HG03060 (cell line): ENCODE data around the gene CLPSL2.

Source experiments
- ATAC-seq: cut with Tn5 transposase; IDR thresholded peaks from one replicate; pipeline ENCODE4 v1.9.1; 2021; ENCODE audit warnings: low read depth, moderate number of reproducible peaks; ENCODE audit not compliant: unreplicated experiment

Gene CLPSL2

GRCh38 chr6:35745509-35745908, 30.9 kb upstream of the CLPSL2 start:
- no peak for ATAC-seq

DNA sequence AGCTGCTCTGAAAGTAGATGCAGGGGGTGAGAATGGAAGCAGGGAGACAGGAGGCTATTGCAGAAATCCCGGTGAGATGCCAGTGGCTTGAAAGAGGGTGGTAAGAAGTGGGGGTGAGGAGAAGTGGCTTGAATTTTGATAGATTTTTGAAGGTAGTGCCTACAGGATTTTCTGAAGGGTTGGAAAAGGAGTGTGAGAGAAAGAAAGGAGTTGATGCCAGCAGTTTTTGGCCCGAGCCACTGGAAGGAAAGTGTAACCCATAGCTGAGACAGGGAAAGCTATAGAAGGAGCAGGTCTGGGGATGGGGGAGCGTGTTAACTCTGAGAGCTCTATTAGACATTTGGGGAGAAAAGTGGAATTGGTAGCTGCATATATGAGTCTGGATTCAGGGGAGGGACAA, 29.9 kb upstream of the CLPSL2 start:
- ATAC-seq, result no peak

GRCh38 chr6:35747877-35748276, 28.5 kb upstream of the CLPSL2 start:
- no peak for ATAC-seq

- no peak for ATAC-seq
These were observed 25.8 kb upstream of the CLPSL2 start for GRCh38 chr6:35750557-35750956.

- no peak for ATAC-seq
These were observed 24.8 kb upstream of the CLPSL2 start for GRCh38 chr6:35751594-35751993.

DNA sequence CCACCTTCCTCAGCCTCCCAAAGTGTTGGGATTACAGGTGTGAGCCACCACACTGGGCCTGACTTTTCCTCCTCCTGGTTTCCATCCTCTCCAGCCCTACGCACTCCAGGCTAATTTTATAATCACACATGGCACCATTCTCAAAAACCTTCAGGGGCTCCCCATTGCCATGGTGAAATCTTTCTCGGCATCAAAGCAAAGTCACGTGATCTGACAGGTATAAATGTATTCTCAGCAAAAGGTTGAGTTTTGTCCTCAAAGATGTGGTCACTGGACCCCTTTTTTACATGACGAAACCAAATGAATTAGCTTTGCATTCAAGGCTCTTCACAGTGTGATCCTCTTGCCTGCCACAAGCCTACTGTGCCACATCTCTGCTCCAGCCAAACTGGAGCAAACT, 24.1 kb upstream of the CLPSL2 start:
- no peak for ATAC-seq

GRCh38 chr6:35754452-35755277, 21.7 kb upstream of the CLPSL2 start:
- ATAC-seq, result no peak

- no peak for ATAC-seq
These were observed 21.0 kb upstream of the CLPSL2 start for GRCh38 chr6:35755278-35755924.

- ATAC-seq, result no peak
These were observed 18.8 kb upstream of the CLPSL2 start for GRCh38 chr6:35757456-35758123.

DNA sequence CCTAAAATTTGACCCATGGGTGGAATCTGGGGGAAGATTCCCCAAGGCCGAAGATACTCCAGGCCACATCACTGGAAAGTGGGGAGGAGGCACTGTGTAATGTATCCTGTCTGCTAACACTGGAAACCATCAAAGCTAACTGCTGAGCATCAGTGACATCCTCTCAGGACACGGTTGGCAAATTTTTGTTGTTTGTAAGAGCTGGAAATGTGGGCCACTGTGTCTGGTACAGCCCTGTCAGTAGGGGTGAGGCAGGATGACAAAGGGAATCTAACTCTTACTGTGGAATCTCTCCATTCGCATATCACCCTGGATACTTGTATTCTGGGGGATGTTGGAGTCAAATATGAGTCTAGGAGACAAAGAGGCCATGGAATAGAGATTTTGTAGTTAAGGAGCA, 17.0 kb upstream of the CLPSL2 start:
- ATAC-seq, result no peak

DNA sequence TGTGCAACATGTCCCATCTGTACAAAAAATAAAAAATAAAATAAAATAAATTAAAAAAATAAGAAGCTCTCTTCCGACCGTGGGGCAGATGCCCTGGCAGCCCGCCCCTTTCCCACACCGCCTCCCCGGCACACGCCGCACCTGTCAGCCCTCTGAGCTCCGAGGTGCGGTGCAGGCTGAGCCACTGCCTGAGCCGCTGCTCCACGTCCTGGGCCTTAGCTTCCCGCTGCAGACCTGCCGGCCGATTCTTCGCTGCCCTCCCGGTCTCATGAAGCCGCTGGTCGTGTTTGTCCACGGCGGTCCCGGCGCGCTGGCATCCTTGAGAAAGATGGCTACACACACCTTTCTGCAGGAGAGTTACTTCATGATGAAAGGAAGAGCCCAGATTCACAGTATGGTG, 10.7 kb upstream of the CLPSL2 start:
- no peak for ATAC-seq

DNA sequence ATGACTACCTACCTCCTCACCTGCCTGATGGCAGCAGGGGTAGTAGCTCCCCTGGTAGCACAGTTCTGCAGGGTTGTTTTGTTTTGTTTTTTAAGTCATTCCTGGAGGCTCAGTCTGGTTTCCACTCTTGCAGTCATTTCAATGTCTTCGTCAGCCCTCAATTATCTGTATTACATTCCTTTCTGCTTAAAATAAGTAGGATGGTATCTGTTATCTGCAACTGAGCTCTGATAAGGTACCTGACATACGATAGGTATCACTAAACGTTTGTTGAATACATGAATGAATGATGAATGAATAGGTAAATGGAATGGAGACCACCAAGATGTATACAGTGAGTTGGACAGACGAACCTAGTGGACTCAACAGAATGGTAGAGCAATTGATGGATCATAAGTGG, 7.2 kb upstream of the CLPSL2 start:
- no peak for ATAC-seq

DNA sequence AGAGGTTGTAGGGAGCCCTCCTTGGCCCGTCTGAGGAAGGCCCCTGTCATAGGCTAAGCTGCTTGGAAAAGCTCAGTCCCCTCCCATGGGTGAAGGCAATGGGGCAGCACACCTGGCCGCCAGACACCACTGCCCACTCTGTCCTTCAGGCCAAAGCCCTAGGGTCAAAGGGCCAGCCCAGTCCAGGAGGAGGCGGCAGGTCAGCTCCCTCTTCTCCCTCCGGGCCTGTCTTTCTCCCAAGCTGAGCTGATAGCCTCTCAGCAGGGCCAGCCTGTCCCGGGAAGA, 5.1 kb upstream of the CLPSL2 start:
- ATAC-seq, result no peak

GRCh38 chr6:35774116-35774794, 2.1 kb upstream of the CLPSL2 start:
- no peak for ATAC-seq

GRCh38 chr6:35775031-35775430, 1.4 kb upstream of the CLPSL2 start:
- no peak for ATAC-seq

DNA sequence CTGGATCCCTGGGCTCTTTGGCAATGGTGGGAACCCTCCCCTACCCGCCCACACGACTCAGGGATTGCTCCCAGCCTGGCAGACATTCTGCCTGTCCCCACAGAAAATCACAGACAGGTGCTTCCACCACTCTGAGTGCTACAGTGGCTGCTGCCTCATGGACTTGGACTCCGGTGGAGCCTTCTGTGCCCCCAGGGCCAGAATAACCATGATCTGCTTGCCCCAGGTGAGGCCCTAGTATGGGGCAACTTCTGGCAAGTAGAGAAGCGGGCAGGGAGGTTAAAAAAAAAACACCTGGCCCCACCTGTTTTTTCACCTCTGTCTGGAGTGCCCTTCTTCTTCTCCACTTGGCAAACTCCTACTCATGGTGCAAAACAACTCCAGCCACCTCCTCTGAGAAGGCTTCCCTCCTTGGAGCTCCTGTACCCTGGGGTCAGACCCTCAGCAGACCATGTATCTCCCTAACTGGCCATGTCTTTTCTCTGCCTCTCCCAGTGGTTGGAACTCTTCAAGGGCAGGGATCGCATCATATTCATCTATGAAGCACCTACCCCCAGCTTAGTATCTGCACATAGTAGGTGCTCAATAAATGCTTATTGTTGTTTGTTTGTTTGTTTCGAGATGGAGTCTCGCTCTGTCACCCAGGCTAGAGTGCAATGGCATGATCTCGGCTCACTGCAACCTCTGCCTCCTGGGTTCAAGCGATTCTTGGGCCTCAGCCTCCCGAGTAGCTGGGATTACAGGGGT, 1.1 kb downstream of the CLPSL2 start:
- no peak for ATAC-seq

DNA sequence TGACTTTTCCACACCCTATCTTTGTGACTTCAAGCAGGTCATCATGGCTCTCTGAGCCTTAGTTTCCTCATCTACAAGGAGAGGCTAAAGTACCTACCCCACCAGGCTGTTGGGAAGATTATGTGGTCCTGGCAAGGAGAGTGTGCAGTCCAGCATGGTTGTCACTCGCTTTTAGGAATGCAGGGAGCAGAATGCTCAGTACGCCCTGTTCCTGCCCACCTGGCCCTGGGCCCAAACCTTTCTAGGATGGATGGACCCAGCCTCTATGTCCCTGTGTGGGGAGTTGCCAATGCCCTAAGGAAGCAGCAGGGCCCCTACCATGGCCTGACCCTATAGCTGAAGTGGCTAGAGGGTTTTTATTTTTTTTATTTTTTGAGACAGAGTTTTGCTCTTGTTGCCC, 2.0 kb downstream of the CLPSL2 start:
- ATAC-seq, result no peak

DNA sequence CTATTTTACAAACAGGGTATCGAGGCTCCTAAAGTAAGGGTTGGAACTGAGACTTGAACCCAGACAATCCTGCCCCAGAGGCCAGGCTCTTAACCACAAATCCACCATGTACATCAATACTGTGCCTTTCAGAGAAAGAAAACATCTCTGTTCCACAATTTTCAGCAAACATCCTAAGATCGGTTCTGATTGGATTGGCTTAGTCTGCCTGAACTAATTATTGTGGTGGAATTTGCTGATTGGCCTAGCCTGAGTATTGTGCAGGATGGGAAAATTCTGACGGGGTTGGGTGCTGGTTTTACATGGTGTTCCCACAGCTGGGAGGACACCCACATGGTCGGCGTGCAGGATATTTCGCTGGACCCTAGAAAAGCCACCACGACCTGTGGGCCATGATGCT, 4.3 kb downstream of the CLPSL2 start, which contains the start of gene CLPSL1:
Gene CLPSL1, plus strand, starts transcription at position 301 of the 400 bp plus-strand sequence. Its CDS starts 92 bp downstream, at position 393.
- no peak for ATAC-seq

GRCh38 chr6:35781290-35781689, 4.9 kb downstream of the CLPSL2 start:
- no peak for ATAC-seq

GRCh38 chr6:35782424-35782823, 6.0 kb downstream of the CLPSL2 start:
- no peak for ATAC-seq
